IMR-90 (cell line): ENCODE measurements around the gene WDR37.

ENCODE experiments used
- CTCF ChIP-seq: conservative IDR thresholded peaks from 2 replicates; pipeline ENCODE4 v1.5.1; 2012; ENCODE audit warnings: mild to moderate bottlenecking, low read depth, low read length, improper control_type of control experiment
- MAZ ChIP-seq: IDR thresholded peaks from 2 replicates; pipeline ENCODE4 v1.6.1; 2012; ENCODE audit warnings: low read depth, mild to moderate bottlenecking, low read length, improper control_type of control experiment, moderate library complexity, borderline replicate concordance
- MXI1 ChIP-seq: IDR thresholded peaks from 2 replicates; pipeline ENCODE4 v1.6.1; 2012; ENCODE audit warnings: low read depth, mild to moderate bottlenecking, low read length, moderate library complexity, borderline replicate concordance
- NFE2L2 ChIP-seq: fragments of 150-350 bp; IDR thresholded peaks from 2 replicates; pipeline ENCODE4 v1.6.1; 2016; ENCODE audit warnings: low read depth, mild to moderate bottlenecking, low read length
- POLR2A ChIP-seq: IDR thresholded peaks from 2 replicates; pipeline ENCODE4 v1.6.1; 2012; ENCODE audit warnings: mild to moderate bottlenecking, low read depth, low read length
- RAD21 ChIP-seq: IDR thresholded peaks from 2 replicates; pipeline ENCODE4 v1.6.1; 2012; ENCODE audit warnings: low read length, improper control_type of control experiment
- RCOR1 ChIP-seq: IDR thresholded peaks from 2 replicates; pipeline ENCODE4 v1.6.1; 2012; ENCODE audit warnings: mild to moderate bottlenecking, low read length, improper control_type of control experiment; ENCODE audit not compliant: insufficient replicate concordance
- SMC3 ChIP-seq: fragments of 150-350 bp; IDR thresholded peaks from 2 replicates; pipeline ENCODE4 v1.6.1; 2016; ENCODE audit warnings: low read depth, mild to moderate bottlenecking, antibody characterized with exemption, low read length, moderate library complexity
- USF2 ChIP-seq: fragments of 150-350 bp; IDR thresholded peaks from 2 replicates; pipeline ENCODE4 v1.6.1; 2017; ENCODE audit warnings: mild to moderate bottlenecking, antibody characterized with exemption, low read length, low read depth

DNA sequence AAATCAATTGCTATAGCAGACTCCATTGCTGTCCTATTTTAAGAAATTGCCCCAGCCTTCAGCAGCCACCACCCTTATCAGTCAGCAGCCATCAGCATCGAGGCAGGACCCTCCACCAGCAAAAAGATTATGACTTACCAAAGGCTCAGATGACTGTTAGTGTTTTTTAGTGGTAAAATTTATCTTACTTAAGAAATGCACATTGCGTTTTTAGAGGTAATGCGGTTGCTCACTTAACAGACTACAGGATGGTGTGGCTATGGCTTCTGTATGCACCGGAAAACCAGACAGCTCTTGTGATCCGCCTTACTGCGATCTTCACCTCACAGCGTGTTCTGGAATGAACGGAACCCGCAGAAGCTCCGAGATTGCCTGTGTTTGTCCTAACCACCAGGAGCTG, 58.1 kb downstream of the WDR37 start:
- TF ChIP-seq CTCF (no peak), SMC3 (no peak), USF2 (no peak), MXI1 (no peak), NFE2L2 (no peak), RAD21 (no peak), POLR2A (no peak), RCOR1 (no peak), MAZ (no peak)
